ENCODE measurements around the gene SMAD6.
A peak's percentile ranks its signal among the peaks of the same experiment; 100 is the strongest.

The SMAD6 gene

DNA sequence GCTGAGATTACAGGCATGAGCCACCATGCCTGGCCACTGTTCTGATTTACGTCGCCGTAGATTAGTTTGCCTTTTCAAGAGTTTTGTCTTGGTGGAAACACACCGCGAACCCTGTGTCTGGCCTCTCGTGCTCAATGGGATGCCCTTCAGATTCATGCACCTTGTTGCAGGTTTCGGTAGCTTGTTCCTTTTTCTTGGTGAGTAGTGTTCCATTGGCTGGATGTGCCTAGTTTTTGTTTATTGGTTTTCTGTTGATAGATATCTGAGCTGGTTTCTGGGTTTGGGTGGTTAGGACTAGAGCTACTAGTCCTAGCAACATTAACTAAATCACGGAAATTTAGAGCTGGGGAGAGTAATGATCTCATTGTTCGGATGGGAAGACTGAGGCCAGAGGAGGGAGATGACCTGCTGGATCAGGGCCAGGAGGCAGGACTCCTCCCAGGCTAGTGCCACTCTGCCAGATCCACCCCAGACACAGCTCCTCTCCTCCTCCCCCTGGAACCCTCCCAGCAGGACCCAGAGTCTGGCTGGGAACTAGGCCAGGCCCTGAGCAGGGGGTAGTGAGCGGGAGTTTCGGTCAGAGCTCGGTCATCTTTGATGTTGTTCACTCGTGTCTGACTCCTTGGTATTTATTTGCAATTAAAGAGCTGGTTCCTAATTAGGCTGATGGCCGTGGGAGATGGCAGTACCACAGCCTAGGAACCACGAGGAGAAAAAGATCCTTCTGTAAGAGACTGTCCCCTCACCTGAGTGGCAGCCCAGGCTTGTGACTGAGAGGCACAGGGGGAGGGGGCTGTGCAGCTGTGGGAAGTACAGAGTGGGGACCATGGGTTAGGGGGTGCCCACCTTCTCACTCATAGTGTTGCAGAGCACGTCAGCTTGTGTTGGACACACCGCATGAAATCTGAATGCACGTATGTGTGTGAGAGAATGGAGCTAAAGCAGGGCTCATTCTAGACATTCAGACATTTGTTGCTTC lies 73.4 kb downstream of the SMAD6 start:
- POLR2A ChIA-PET (ENCODE audit: low non-redundant PET): no interaction called here
- DNase-seq (ENCODE audit: low spot score): no peak
- TF ChIP-seq, protein P1, sequence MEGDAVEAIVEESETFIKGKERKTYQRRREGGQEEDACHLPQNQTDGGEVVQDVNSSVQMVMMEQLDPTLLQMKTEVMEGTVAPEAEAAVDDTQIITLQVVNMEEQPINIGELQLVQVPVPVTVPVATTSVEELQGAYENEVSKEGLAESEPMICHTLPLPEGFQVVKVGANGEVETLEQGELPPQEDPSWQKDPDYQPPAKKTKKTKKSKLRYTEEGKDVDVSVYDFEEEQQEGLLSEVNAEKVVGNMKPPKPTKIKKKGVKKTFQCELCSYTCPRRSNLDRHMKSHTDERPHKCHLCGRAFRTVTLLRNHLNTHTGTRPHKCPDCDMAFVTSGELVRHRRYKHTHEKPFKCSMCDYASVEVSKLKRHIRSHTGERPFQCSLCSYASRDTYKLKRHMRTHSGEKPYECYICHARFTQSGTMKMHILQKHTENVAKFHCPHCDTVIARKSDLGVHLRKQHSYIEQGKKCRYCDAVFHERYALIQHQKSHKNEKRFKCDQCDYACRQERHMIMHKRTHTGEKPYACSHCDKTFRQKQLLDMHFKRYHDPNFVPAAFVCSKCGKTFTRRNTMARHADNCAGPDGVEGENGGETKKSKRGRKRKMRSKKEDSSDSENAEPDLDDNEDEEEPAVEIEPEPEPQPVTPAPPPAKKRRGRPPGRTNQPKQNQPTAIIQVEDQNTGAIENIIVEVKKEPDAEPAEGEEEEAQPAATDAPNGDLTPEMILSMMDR (conservative IDR thresholded peaks at IDR 0.05; ENCODE audit: low read depth): no peak
- no peak overlapping the region for H3K27ac ChIP-seq
- CTCF ChIA-PET: interaction anchor here (0.5 to 3.3 kb wide), 12 partner anchors 14 to 351 kb away, joined by 3 to 31 read pairs (median 4); no protein-coding TSS in a partner anchor

DNA sequence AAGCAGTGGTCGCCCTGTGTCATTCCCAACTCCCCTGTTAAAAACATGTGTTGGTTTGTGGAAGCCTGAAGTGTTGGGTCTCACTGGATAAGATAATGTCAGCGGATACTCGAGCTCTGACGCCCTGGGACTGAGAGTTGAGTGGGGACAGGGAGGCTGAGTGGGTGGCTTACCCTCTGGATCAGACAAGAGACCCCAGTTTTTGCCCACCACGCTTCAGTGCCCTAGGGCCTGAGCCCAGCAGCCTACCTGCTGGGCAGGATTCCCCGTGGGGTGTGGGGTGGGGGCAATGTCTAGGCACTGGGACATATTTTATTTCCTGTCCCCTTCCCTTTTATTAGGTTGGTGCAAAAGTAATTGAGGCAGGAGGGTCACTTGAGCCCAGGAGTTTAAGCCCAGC lies 75.0 kb downstream of the SMAD6 start:
- TF ChIP-seq, protein P1 (conservative IDR thresholded peaks at IDR 0.05; ENCODE audit: low read depth): no peak
- POLR2A ChIA-PET (ENCODE audit: low non-redundant PET): no interaction called here
- no peak overlapping the region for H3K27ac ChIP-seq
- CTCF ChIA-PET: interaction anchor here (0.5 to 0.7 kb wide), 3 partner anchors 62 to 204 kb away, joined by 3 read pairs; no protein-coding TSS in a partner anchor
- DNase-seq (ENCODE audit: low spot score): no peak

DNA sequence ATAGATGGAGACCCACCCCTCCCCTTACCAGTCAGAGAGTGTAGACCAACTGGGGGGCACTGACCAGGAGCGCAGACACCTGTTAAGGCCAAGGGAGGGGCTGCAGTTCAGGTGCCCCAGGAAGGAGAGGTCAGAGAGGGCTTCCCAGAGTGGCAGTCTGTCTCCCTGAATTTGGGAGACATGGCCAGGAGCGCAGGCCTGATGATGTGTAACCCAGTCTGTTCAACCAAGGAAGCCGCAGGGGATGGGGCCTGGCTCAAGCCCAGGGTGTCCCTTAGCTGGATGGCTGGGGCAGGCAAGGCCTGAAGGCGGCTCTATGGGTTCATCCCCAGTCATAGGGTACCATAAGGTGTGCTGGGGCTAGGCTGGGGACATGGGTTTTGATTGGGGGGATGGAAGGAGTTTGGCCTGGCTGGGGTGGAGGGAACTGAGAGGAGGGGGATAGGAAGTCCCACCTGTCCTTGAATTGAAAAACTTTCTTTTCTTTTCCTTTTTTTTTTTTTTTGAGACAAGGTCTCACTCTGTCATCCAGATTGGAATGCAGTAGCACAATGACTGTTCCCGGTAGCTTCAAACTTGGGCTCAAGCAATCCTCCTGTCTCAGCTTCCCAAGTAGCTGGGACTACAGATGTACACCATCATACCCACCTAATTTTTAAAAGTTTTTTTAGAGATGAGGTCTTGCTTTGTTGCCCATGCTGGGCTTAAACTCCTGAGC lies 75.7 kb downstream of the SMAD6 start:
- no peak for DNase-seq (ENCODE audit: low spot score)
- TF ChIP-seq, protein P1 (conservative IDR thresholded peaks at IDR 0.05; ENCODE audit: low read depth): no peak
- ChIA-PET CTCF (interaction anchor here (0.5 to 1.3 kb wide), 3 partner anchors 74 to 205 kb away, joined by 3 to 4 read pairs (median 3); no protein-coding TSS in a partner anchor), POLR2A (ENCODE audit: low non-redundant PET) (no interaction called here)
- no peak overlapping the region for H3K27ac ChIP-seq

DNA sequence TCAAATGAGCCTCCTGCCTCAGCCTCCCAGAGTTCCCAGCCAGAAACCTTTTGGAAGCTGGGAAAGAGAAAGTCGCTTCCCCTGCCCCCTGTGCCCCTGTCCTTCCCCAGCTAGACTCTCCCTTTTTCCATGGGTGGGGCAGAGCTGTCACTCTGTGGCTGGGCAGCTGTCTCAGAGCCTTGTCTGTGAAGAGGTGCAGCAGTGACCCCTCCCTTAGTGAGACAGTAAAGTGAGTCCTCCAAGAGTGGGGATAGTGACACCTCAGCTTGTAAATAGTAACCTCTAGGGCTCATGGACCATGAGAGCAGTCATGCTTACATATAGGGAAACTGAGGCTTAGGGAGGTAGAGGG lies 76.3 kb downstream of the SMAD6 start:
- CTCF ChIA-PET: interaction anchor here (1.3 kb wide), 1 partner anchor 73 kb away, joined by 4 read pairs; no protein-coding TSS in a partner anchor
- no peak overlapping the region for H3K27ac ChIP-seq
- DNase-seq (ENCODE audit: low spot score): no peak
- POLR2A ChIA-PET (ENCODE audit: low non-redundant PET): no interaction called here
- TF ChIP-seq, protein P1 (conservative IDR thresholded peaks at IDR 0.05; ENCODE audit: low read depth): no peak

DNA sequence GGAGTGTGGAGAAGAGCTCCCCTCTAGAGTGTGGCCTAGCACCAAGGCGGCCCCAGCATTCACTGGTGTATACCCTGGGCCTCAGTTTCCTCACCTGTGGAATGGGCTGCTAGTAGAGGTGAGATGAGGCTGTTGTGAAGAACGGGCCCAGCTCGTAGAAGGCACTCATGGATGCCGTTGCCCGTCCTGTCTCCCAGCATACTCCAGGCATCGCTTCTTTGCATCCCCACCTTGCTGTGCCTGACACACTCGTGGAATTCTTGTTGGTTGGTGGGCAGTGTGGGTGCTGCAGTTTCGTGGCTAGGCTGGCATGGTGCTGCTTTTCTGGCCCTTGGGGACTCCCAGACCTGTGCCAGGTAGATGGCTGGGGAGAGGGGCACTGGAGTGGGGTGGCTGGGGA lies 76.7 kb downstream of the SMAD6 start:
- no peak for DNase-seq (ENCODE audit: low spot score)
- H3K27ac ChIP-seq: no peak overlapping the region
- TF ChIP-seq, protein P1 (conservative IDR thresholded peaks at IDR 0.05; ENCODE audit: low read depth): no peak
- POLR2A ChIA-PET (ENCODE audit: low non-redundant PET): no interaction called here
- CTCF ChIA-PET: interaction anchor here (1.3 kb wide), 1 partner anchor 73 kb away, joined by 4 read pairs; no protein-coding TSS in a partner anchor

DNA sequence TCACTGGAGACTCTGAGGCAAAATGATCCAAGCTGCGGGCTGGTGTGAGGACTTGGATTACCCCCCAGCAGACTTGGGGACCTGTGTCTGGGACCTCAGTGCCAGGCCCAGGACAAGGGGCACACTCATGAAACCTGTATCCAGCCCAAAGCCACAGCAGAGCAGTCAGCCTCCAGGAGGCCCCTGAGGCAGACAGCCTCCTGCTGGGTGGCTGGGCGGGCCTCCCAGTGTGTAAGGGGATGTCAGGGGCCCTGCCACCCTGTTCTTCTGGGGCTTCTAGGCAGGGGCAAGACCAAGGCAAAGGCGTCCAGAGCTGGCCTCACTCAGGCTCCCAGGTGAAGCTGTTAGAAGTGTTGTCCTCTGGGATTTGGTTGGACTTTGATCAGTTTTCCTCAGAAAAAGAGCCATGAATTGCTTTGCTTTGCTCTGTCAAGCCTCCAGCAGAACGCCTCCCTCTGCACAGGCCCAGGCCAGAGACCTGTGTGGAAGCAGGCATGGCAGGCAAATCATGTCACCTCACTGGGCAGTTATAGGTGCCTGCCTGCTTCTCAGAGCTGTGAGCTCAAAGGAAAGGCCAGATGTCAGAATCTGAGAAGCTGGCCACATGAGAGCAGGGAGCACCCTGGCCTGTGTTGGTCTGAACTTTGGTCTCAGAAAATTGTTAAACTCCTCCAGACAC lies 77.4 kb downstream of the SMAD6 start:
- H3K27ac ChIP-seq: peak overlapping the region; percentile 56
- ChIA-PET CTCF (interaction anchor here (1.1 kb wide), 1 partner anchor 72 kb away, joined by 5 read pairs; no protein-coding TSS in a partner anchor), POLR2A (ENCODE audit: low non-redundant PET) (no interaction called here)
- DNase-seq (ENCODE audit: low spot score): no peak
- TF ChIP-seq, protein P1 (conservative IDR thresholded peaks at IDR 0.05; ENCODE audit: low read depth): no peak

Data from RWPE1 (cell line).